Stimulated activated naive B cell treated with anti-CD40 and anti-IgM and Interleukin-4, amounts not matched to agents 10 μg/mL and 1 μg/mL and 100 μg/mL, for 72 hours (primary cell): Measurements from ENCODE around the gene CFAP119.

Source experiments
- ATAC-seq, 2 donors: fragments of 150-1000 bp; cut with Tn5 transposase; replicated peaks; 2 replicates each; pipeline ENCODE4 v1.10.0; 2021; ENCODE audit warnings: moderate library complexity in 1 of 2
- DNase-seq: peaks from one replicate; pipeline ENCODE4 v3.0.0; 2021
- H3K27ac Mint-ChIP-seq: one replicate; pipeline ENCODE4 v1.8.0; 2022; ENCODE audit warnings: mild to moderate bottlenecking, mixed read lengths
- H3K27me3 Mint-ChIP-seq, 2 donors: one replicate each; pipeline ENCODE4 v1.8.0; 2022; ENCODE audit warnings: mixed read lengths in 2 of 2
- H3K36me3 Mint-ChIP-seq, 2 donors: one replicate each; pipeline ENCODE4 v1.8.0; 2022; ENCODE audit warnings: mixed read lengths in 2 of 2, mild to moderate bottlenecking in 1 of 2
- H3K4me1 Mint-ChIP-seq, 2 donors: one replicate each; pipeline ENCODE4 v1.8.0; 2022; ENCODE audit warnings: mixed read lengths in 2 of 2, mild to moderate bottlenecking in 1 of 2
- H3K4me3 Mint-ChIP-seq, 2 donors: one replicate each; pipeline ENCODE4 v1.8.0; 2022; ENCODE audit warnings: mild to moderate bottlenecking in 2 of 2, mixed read lengths in 2 of 2, moderate library complexity in 1 of 2
- H3K9me3 Mint-ChIP-seq, 2 donors: one replicate each; pipeline ENCODE4 v1.8.0; 2022; ENCODE audit warnings: mixed read lengths in 2 of 2, mild to moderate bottlenecking in 1 of 2

Gene CFAP119

GRCh38 chr16:30760577-30761426 is 1.1 kb downstream of the CFAP119 start:
- Mint-ChIP-seq H3K27ac (peak overlapping the region; percentile 95), H3K4me1 (peaks cover 28 to 42% of the 10 kb centered on the region in 2 donors), H3K27me3 (no peaks in the 10 kb centered on the region), H3K4me3 (peak overlapping the region; percentile 93 to 99), H3K9me3 (no peaks in the 10 kb centered on the region), H3K36me3 (peaks cover 12 to 47% of the 10 kb centered on the region in 2 donors)
- ATAC-seq (no peak), DNase-seq (no peak)

- peaks cover 27 to 42% of the 10 kb centered on the region in 2 donors for H3K4me1 Mint-ChIP-seq
- ATAC-seq (no peak), DNase-seq (no peak)
- H3K27ac Mint-ChIP-seq, result peak overlapping the region; percentile 62
- peaks cover 7 to 46% of the 10 kb centered on the region in 2 donors for H3K36me3 Mint-ChIP-seq
- peak overlapping the region in 1 of 2 donors; percentile 8 for H3K4me3 Mint-ChIP-seq
- no peaks in the 10 kb centered on the region for H3K9me3 Mint-ChIP-seq
- H3K27me3 Mint-ChIP-seq, result no peaks in the 10 kb centered on the region
Observed at GRCh38 chr16:30760001-30760559, 1.8 kb downstream of the CFAP119 start.

- peaks cover 15 to 51% of the 10 kb centered on the region in 2 donors for H3K36me3 Mint-ChIP-seq
- peak overlapping the region; percentile 32 for H3K27ac Mint-ChIP-seq
- H3K4me3 Mint-ChIP-seq, result no peak overlapping the region
- no peaks in the 10 kb centered on the region for H3K9me3 Mint-ChIP-seq
- DNase-seq (no peak), ATAC-seq (no peak)
- H3K4me1 Mint-ChIP-seq, result peaks cover 27 to 38% of the 10 kb centered on the region in 2 donors
- no peaks in the 10 kb centered on the region for H3K27me3 Mint-ChIP-seq
Observed at GRCh38 chr16:30758988-30759491, 2.8 kb downstream of the CFAP119 start.

GRCh38 chr16:30757316-30757715 is 4.5 kb downstream of the CFAP119 start:
- Mint-ChIP-seq H3K9me3 (no peaks in the 10 kb centered on the region), H3K36me3 (peaks cover 14 to 50% of the 10 kb centered on the region in 2 donors), H3K4me3 (no peak overlapping the region), H3K27me3 (no peaks in the 10 kb centered on the region), H3K4me1 (peaks cover 22 to 24% of the 10 kb centered on the region in 2 donors), H3K27ac (no peak overlapping the region)
- DNase-seq (no peak), ATAC-seq (no peak)

- no peak for ATAC-seq
- Mint-ChIP-seq H3K4me1 (peaks cover 22 to 24% of the 10 kb centered on the region in 2 donors), H3K27me3 (no peaks in the 10 kb centered on the region), H3K4me3 (no peak overlapping the region), H3K9me3 (no peaks in the 10 kb centered on the region), H3K27ac (no peak overlapping the region), H3K36me3 (peaks cover 14 to 50% of the 10 kb centered on the region in 2 donors)
- DNase-seq, result no peak
Observed at GRCh38 chr16:30756781-30757100, 5.1 kb downstream of the CFAP119 start.

- no peak for ATAC-seq
- Mint-ChIP-seq H3K4me1 (peaks cover 22% of the 10 kb centered on the region in 2 donors), H3K9me3 (no peaks in the 10 kb centered on the region), H3K27me3 (no peaks in the 10 kb centered on the region), H3K4me3 (no peak overlapping the region), H3K36me3 (peaks cover 14 to 55% of the 10 kb centered on the region in 2 donors), H3K27ac (no peak overlapping the region)
- DNase-seq, result no peak
Observed at GRCh38 chr16:30755955-30756780, 5.7 kb downstream of the CFAP119 start.

GRCh38 chr16:30753596-30753995 is 8.3 kb downstream of the CFAP119 start:
- ATAC-seq, result no peak
- Mint-ChIP-seq H3K27ac (no peak overlapping the region), H3K36me3 (peaks cover 21 to 58% of the 10 kb centered on the region in 2 donors)

GRCh38 chr16:30750876-30751465 is 10.9 kb downstream of the CFAP119 start:
- Mint-ChIP-seq H3K27ac (no peak overlapping the region), H3K4me3 (peak overlapping the region in 1 of 2 donors; percentile 2), H3K27me3 (no peaks in the 10 kb centered on the region), H3K4me1 (peaks cover 17 to 33% of the 10 kb centered on the region in 2 donors), H3K36me3 (peaks cover 23 to 52% of the 10 kb centered on the region in 2 donors), H3K9me3 (no peaks in the 10 kb centered on the region)
- ATAC-seq (no peak), DNase-seq (no peak)

More at GRCh38 chr16:30753596-30753995, 8.3 kb downstream of the CFAP119 start:
- Mint-ChIP-seq H3K27me3 (no peaks in the 10 kb centered on the region), H3K4me1 (peaks cover 11 to 22% of the 10 kb centered on the region in 2 donors), H3K9me3 (no peaks in the 10 kb centered on the region), H3K4me3 (no peak overlapping the region)
- no peak for DNase-seq

- H3K4me3 Mint-ChIP-seq, result no peak overlapping the region
- H3K9me3 Mint-ChIP-seq, result no peaks in the 10 kb centered on the region
- no peak for ATAC-seq
- H3K27me3 Mint-ChIP-seq, result no peaks in the 10 kb centered on the region
- no peak overlapping the region for H3K27ac Mint-ChIP-seq
- peaks cover 17 to 33% of the 10 kb centered on the region in 2 donors for H3K4me1 Mint-ChIP-seq
- DNase-seq, result no peak
- H3K36me3 Mint-ChIP-seq, result peaks cover 24 to 47% of the 10 kb centered on the region in 2 donors
Observed at GRCh38 chr16:30750201-30750600, 11.7 kb downstream of the CFAP119 start.

GRCh38 chr16:30748634-30749445 is 13.0 kb downstream of the CFAP119 start:
- H3K27ac Mint-ChIP-seq, result peak overlapping the region; percentile 97
- H3K9me3 Mint-ChIP-seq, result no peaks in the 10 kb centered on the region
- ATAC-seq (peak; percentile 50 to 56), DNase-seq (peak; percentile 22)
- peak overlapping the region; percentile 92 to 99 for H3K4me3 Mint-ChIP-seq
- peaks cover 19 to 42% of the 10 kb centered on the region in 2 donors for H3K36me3 Mint-ChIP-seq
- H3K27me3 Mint-ChIP-seq, result no peaks in the 10 kb centered on the region
- peaks cover 17 to 33% of the 10 kb centered on the region in 2 donors for H3K4me1 Mint-ChIP-seq

GRCh38 chr16:30747799-30748633 is 13.8 kb downstream of the CFAP119 start, which contains the start of gene PHKG2:
PHKG2 (plus strand) TSS chr16:30748425; CDS start chr16:30748821, 396 bp downstream.
- Mint-ChIP-seq H3K36me3 (peaks cover 22 to 43% of the 10 kb centered on the region in 2 donors), H3K9me3 (no peaks in the 10 kb centered on the region), H3K4me3 (peak within 1 kb of the TSS; percentile 92 to 99), H3K27ac (peak within 1 kb of the TSS; percentile 97), H3K4me1 (peaks cover 17 to 33% of the 10 kb centered on the region in 2 donors), H3K27me3 (no peaks in the 10 kb centered on the region)
- DNase-seq (peak; percentile 97), ATAC-seq (peak; percentile 98)

- Mint-ChIP-seq H3K36me3 (peaks cover 24 to 44% of the 10 kb centered on the region in 2 donors), H3K4me3 (peak overlapping the region; percentile 92 to 99), H3K27me3 (no peaks in the 10 kb centered on the region)
Observed at GRCh38 chr16:30747331-30747730, 14.5 kb downstream of the CFAP119 start.

More at GRCh38 chr16:30747331-30747730, 14.5 kb downstream of the CFAP119 start:
- Mint-ChIP-seq H3K9me3 (no peaks in the 10 kb centered on the region), H3K4me1 (peaks cover 17 to 33% of the 10 kb centered on the region in 2 donors), H3K27ac (peak overlapping the region; percentile 96)
- ATAC-seq (no peak), DNase-seq (no peak)
